NCI-H82 treated with DMSO at 0.1 percent for 48 hours (cell line): ENCODE measurements around the gene RBM19.
"Not testable (repeated sequence)": the region's sequence is repeated elsewhere in the genome, so short reads cannot be mapped to it uniquely, and the experiment has no call there.

ENCODE experiments used
- DNase-seq: peaks from one replicate; lab custom pipeline; 2025; ENCODE audit not compliant: unreplicated experiment; lab: John Stamatoyannopoulos, UW

The RBM19 gene

DNA sequence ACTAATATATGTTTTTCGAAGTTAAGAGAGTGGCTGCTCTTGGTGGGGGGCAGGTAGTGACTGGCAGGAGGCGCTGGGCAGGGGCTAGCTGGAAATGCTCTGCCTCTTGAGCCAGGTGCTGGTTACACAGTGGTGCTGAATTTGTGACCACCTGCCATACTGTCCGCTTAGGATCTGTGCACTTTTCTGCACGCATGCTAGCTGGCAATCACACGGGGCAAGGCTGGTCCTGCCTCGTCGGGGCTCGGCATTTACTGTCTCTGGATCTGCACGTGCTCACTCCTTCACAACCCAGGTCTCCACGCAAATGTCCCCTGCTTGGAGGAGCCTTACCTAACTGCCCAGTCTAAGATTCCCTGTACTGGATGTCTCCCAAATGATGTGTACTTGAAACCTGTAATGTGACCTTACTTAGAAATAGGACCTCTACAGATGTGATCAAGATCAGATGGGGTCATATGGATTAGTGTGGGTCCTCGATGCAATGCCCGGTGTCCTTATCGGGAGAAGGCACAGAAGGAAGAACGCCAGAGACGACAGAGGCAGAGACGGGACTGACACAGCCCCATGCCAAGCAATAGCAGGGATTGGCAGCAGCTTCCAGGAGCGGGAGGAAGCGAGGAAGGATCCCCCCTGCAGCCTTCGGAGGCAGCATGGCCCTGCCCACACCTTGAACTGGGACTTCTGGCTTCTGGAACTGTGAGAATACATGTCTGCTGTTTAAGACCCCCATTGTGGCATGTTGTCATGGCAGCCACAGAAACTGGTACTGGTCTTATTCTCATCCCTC is 59.5 kb downstream of the RBM19 start:
- DNase-seq = no peak

DNA sequence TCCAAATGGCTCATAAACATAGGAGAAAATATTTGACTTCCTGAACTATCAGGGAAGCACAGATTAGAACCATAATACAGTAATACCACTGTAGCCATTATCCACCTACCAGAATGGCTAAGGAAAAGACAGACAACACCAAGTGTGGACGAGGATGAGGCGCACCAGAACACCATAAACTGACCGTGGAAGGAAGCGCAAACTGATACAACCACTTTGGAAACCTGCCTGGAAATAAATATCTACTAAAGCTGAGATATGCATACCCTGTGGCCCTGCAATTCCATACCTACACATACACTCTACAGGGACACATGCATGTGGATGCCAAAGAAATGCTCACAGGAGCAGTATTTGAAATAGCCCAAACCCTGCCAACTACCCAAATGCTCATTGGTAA is 60.3 kb downstream of the RBM19 start:
- no peak for DNase-seq

DNA sequence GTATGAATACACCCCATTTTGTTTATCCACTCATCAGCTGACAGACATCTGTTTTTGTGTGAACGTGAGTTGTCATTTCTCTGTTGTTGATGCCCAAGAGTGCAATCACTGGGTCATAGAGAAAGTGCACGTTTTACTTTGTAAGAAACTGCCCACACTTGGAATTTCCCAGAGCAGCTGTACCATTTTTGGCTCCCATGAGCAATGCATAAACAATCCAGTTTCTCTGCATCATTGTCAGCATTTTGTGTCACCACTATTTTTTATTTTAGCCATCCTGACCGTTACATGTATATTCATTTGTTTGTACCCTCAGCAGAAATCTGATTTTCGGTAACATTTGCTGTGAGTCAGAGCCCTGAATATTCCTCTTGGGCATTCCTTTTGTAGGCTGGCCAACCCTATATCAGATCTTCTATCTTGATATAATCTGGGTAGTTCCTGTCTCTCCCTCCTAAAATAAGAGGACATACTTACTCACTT is 62.7 kb downstream of the RBM19 start:
- no peak for DNase-seq

DNA sequence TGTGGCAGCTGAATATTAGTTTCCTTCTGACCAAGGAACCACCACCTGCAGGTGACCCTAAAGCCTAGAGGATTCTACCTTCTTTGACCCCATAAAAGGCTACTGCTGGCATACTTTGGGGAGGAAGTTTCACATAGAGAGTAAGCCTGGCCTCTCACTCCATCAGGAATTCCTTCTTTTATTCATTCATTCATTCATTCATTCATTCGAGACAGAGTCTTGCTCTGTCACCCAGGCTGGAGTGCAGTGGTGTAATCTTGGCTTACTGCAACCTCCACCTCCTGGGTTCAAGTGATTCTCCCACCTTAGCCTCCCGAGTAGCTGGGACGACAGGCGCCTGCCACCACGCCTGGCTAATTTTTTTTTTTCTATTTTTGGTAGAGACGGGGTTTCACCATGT is 64.8 kb downstream of the RBM19 start:
- DNase-seq = not testable (repeated sequence)

DNA sequence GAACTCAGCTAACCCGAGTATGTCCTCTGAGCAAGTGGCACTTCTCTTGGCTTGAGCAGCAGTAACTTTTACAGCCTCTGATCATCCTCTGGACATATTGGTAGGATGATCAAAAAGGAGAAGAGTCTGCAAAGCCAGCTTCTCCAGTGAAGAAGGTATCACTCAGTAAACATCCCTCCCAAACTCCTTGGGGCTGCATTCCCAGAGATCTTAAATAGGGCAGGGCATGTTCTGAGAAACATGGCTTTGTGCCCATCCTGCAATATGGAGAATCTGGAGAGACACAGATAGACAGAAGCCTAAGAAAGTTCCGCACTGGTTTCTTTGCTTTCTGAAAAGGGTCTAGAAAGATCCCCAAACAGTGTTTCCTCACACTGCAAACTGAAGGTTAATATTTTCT is 65.4 kb downstream of the RBM19 start:
- DNase-seq = no peak

DNA sequence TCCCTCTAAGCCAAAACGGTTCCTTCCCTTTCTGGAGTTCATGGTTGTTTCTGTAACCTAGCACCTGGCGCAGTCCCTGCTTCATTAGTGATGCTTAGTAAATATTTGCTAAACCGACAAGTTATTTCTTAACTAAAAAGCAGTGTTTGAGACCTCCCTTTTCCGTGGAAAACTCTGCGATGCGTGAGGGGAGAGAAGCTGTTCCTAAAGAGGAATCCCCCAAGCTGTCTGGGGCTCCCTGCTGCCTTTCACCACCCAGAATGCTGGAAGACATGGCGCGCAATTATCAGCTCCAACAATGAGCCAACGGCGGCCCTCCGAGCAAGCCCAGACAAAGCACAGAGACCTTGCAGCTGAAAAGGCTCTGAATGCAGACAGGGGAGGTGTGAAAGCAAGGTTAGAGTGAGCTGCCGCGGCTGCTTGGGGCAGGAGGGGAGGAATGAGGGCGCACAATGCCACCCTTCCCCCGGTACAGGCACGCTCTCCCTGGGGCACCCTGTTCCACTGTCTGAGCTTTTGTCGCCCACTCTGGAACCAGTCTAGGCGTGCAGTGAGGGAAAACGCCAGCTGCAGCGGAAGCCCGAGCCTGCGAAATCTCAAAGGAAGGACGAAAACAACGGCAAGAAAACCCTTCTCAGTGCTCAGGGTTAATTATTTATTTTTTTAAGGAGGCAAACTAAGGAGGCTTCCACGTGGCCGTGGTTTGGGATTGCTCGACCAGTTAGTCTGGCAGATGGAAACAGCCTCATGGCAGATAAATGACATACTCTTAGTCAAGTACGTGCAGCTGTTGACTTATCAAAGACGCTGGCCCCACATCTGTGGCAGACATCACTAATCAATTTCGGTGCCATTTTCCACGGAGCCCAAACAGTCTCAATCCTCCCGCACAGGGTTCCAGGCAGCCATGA is 66.3 kb downstream of the RBM19 start:
- DNase-seq = no peak

DNA sequence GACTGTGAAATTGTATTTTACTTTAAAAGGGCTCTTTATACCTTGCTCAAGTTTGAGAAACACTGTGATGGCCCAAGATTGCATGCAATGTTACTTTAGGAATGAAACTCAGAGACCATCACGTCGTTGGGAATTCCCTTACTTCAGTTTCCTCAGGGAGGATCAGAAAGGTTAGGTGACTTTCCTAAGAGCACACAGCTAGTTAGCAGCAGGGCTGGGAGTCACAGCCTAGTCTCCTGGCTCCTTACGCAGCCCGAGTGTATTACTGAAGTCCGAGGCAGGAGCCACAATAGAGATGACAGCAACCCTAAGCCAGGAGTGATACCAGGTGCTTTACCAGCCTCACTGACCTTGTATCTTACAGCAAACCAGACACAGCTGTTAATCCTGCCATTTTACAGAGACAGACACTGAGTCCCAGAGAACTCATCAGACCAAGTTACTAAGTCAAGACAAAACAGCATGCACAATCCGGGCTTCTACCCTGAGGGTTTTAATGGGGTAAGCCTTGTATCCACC is 67.0 kb downstream of the RBM19 start:
- DNase-seq = no peak

DNA sequence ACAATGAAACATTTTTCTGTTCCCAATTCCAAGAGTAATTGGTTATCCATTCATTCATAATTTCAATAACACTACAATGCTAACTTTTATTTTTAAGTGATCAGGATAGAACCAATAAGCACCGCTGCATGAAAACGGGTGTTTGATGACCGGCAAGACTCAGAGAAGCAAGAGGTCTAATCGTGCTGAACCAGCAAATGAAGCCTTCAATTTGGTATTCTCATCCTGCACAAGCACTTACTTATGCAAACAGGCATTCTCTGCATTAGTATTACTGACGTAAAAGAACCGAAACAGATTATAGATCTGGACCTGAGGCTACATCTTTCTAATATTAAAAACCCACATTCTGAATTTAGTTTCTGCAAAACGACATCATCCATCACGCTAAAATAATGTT is 67.7 kb downstream of the RBM19 start:
- no peak for DNase-seq

DNA sequence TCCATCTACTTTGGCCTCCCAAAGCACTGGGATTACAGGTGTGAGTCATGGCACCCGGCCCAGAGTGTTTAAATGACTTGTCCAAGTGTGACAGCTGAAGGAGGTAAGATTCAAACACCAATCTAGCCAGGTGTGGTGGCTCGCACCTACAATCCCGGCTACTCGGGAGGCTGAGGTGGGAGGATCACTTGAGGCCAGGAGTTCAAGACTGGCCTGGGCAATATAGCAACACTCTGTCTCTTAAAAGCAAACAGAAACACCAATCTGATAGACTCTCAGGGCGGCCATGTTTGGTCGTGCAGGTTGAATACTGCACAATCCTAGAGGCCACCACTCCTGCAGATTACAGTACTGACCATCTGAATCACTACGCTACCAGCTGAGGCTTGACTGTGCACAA is 68.7 kb downstream of the RBM19 start:
- DNase-seq = no peak

DNA sequence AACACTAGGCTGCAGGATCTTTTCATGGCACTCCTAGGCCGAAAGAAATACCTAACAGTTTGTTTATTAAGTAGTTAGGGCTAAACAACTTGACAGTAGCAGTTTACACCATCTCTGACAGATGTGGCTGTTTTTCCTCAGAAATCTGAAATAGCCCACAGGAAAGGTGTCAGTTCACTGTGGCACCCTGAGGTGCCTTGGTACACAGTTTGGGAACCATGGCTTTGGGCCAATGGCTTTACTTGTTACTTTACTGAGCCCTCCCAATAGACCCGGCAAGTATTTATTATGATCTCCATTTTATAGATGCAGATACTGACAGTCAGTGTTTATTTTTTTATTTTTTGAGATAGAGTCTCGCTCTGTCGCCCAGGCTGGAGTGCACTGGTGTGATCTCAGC is 69.3 kb downstream of the RBM19 start:
- DNase-seq = no peak

DNA sequence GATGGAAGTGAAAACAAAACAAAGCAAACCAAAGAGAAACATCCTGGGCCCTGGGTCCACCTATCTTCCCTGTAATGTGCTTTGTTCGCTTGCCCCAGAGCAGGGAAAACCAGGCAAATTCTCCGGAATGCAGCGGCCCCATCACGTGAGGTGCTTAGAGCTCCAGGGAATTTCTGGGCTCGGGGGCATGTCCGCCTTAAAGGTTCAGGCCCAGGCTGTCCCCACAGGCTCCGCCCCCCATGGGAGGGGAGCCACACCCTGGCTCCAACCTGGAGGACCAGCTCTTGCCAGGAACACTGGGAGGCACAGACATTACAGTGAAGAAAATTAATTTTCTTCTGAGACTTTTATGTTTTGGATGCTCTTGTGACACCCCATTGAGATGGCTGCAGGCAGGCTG is 69.9 kb downstream of the RBM19 start:
- no peak for DNase-seq

DNA sequence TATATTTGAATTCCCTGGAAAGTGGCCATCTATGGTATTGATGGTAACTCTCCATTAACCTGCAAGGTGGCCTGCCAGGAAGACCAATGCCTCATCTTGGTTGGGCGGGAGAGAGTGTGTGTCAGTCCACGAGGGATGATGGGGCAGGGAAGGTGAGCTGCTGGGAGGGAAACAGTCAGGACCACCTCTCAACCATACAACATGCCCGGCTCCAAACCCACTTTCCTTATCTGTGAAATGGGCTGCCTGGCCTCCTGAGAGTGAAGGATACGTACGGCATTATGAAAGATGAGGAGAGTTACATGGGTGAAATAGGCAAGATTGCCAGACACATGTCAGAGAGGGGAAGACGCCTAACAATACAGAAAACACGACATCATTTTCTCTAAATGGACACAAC is 70.9 kb downstream of the RBM19 start:
- no peak for DNase-seq

DNA sequence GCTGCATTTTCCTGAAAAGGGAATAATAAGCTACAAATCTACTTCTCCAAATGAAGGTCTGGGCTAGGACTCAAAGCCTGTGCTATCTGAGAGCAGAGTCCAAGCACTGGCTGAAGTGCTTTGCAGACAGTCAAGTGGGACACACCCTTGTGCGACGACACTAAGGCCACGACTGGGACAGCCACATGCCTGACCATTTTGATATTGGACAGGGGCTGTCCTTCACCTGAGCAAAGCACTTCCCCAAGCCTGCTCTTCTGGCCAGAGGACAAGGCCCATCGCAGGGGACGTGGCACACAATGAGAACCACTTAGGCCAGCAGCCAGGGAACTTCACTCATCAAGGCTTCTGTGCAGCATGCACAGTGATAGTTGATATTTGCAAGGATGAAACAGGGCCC is 71.4 kb downstream of the RBM19 start:
- no peak for DNase-seq

DNA sequence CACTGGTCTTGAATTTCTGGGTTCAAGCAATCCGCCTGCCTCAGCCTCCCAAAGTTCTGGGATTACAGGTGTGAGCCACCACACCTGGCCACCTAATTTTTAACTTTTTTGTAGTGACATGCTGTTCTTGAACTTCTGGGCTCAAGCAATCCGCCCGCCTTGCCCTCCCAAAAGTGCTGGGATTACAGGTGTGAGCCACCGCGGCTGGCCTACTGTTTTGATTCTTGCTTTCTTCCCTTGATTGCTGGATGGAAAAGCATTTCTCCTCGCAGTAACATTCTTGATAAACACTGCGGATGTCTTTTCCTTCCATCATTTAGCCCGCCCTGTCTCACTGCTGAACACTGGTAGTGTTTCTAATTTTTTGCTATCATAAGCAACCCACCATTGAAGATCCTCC is 72.9 kb downstream of the RBM19 start:
- no peak for DNase-seq

DNA sequence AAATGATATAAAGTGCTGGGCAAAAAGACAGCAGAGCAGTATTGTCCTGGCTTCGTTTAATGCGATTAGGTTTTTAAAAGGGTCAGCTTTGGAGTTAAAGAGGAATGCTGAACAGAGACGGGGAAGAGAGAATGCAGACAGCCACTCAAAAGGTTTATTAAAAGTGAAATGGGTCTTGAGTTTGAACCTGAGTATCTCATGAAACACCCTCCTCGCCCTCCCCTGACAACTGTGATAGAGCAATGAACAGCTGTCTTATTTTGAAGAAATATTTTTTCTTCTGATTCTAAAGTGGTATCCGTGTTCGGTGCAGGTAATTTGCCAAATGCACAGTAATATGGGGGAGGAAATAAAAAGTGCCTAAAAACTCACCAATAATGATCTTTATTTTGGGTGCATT is 73.6 kb downstream of the RBM19 start:
- DNase-seq = no peak

DNA sequence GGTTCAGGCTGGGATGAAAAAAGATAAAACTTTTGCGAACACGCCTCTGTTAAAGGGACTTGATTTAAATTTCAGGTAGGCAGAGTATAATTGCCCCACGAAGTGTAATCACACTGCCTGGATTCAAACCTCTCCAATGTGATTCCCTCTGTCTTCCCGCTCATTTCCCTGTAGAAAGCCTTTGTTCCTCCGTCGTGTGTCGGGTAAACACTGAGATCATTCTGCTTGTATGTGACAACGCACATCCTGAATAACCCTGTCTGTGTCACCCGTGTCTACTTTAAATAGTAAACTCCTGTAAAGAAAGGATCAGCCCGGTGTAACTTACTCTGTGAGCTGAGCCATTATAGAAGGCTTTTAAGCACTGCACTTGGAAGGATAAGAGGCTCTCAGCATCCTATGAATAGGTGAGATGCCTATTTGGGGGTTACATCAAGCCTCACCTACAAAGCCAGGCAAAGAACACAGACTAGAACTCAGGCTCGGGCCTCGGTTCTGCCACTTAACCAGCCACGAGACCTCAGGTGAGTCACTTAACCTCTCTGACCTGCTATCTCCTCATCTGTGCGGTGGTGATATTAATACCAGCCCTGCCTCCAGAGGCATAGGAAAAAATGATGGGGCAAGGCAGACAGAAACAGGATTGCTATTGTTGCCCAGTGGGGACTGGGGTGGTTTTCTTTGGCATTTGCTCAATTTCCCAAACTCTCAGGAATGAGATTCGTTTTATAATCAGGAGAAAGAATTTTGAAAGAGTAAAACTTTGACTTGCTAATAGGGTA is 74.2 kb downstream of the RBM19 start:
- no peak for DNase-seq

DNA sequence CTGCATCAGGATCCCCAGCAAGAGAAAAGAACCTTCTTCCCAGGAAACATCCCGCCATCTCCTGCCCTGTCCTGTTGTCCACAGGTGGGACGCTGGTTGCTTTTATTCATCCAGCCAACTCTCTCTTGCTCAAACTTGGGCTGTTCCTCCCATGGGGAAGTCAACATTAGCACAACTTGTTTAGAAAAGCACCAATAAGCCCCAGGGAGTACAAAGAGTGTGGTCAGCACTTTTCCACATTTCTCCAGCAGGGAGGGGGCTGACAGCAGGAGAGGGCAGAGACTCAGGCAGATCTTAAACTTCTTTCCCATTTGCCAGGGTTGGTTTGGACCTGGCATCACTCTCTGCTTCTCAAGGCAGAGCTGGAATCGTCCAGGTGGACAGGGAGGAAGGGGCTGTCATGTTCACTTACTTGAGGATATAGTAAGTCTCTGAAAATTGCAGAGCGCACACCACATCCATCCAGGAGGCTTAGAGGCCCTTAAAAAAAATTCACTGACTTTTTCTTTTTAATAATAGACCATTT is 74.9 kb downstream of the RBM19 start:
- DNase-seq = no peak

DNA sequence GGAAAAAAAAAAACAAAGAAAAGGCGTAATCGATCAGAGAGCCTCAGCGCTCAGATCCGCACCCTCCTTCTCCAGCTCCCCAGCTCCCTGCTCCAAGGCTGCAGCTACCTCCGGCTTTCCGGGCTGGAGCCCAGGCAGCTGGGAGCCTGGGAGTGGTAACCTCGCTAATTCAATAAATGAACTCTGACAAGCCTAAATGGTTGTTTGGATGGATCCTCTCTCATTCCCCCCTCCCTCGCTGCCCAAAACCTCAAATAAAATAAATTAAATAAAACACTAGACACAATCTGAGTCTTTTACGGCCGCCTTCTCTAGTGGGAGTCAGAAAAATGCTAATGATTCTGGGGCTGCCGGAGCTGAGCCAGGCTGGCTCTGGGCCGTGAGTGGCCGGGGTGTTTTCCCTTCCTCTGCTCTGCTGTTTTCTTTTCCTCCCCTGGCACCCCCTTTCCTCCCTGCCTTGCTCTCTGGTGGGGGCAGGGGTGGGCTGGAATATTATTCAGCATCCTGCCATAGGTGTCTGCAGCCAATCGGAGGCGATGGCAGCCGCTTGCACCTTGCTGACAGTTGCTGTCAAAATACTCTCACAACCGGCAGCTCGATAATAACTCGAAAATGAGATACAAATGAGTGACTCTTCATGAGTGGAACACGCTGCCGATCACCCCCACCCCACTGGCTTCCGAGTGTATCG is 76.1 kb downstream of the RBM19 start:
- no peak for DNase-seq

DNA sequence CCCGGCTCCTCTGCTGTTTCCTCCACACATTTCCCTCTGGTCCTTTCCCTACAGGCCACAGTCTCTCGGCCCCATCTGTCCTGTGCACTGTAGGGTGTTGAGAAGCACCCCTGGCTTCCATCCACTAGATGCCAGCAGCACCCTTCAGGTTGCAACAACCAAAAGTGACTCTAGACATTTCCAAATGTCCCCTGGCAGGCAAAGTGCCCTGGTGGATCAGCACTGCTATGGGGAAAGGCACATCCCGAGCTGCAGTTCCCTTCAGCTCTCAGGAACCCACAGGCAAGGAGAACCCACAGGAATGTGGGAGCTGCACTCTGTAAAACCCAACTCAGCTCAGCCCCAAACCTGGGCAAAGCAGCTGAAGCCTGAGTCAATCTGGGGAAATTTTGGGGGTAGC is 77.0 kb downstream of the RBM19 start:
- DNase-seq = no peak

DNA sequence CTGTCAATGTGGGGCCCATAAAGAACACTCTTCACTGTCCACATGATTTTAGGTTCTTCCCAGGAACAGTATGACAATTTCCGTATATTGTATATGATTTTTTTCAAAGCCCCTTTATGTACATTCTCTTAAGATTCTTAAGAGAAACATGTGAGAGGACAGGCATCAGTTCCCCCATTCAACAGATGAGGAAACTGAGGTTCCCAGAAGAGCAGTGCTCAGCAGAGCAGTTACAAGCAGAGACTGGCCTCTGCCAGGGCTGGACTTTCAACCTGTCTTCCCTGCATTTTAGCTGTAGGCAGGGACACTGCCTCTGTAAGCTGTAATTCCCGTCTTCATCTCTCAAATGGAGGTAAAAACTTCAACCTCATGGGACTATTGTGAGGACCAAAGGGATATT is 77.7 kb downstream of the RBM19 start:
- DNase-seq = no peak
